ENCODE results near the gene GDI1.

- TF ChIP-seq, protein P1, sequence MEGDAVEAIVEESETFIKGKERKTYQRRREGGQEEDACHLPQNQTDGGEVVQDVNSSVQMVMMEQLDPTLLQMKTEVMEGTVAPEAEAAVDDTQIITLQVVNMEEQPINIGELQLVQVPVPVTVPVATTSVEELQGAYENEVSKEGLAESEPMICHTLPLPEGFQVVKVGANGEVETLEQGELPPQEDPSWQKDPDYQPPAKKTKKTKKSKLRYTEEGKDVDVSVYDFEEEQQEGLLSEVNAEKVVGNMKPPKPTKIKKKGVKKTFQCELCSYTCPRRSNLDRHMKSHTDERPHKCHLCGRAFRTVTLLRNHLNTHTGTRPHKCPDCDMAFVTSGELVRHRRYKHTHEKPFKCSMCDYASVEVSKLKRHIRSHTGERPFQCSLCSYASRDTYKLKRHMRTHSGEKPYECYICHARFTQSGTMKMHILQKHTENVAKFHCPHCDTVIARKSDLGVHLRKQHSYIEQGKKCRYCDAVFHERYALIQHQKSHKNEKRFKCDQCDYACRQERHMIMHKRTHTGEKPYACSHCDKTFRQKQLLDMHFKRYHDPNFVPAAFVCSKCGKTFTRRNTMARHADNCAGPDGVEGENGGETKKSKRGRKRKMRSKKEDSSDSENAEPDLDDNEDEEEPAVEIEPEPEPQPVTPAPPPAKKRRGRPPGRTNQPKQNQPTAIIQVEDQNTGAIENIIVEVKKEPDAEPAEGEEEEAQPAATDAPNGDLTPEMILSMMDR (conservative IDR thresholded peaks at IDR 0.05; ENCODE audit: low read length), result no peak
- no peak for TF ChIP-seq EZH2phosphoT487 (IDR thresholded peaks at IDR 0.05; ENCODE audit: borderline replicate concordance)
Measured at GRCh38 chrX:154412468-154412867, 24.5 kb upstream of the GDI1 start.
